NCI-H2029 (cell line): ENCODE measurements around the gene CAMKK2.
"Not testable (repeated sequence)": the region's sequence is repeated elsewhere in the genome, so short reads cannot be mapped to it uniquely, and the experiment has no call there.

ENCODE experiments used
- DNase-seq: peaks from one replicate; lab custom pipeline; 2025; lab: John Stamatoyannopoulos, UW

The CAMKK2 gene

DNA sequence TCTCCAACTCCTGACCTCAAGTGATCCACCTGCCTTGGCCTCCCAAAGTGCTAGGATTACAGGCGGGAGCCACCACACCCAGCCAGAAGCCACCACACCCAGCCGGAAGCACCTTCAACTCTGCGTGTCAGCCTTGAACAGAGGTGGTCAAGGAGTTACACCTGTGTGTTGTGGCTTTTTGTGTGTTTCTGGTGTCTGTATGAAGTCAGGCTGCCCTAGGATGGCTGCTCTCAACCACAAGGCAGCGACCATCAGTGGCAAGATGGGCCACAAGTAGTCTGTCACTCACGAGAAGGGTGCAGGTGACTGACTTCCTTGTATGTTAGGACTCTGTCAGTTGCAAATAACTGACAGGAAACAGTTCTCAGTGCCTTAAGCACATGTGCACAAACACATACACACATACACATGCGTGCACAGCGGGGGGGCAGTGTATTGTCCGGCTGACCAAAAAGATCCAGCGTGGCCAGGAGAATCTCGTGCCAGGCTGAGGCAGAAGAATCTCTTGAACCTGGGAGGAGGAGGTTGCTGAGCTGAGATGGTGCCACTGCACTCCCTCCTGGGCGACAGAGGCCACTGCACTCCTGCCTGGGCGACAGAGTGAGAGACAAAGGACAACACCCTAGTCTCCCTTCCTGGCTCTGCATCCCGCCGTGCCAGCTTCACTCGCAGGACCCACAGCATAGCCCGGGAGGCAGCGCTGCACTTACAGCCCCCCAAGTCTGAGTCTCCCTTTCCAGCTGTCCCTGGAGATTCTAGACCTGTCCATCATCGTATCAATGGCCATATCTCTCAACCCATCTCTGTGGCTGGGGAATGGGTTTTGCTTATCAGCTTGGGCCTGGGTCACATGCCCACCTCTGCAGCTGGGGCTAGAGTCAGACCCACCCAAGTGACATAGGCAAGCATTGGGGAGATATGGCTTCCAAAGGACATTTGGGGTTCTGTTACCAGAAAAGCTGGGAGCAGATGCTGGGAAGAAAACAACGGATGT is 72.9 kb downstream of the CAMKK2 start:
- no peak for DNase-seq

DNA sequence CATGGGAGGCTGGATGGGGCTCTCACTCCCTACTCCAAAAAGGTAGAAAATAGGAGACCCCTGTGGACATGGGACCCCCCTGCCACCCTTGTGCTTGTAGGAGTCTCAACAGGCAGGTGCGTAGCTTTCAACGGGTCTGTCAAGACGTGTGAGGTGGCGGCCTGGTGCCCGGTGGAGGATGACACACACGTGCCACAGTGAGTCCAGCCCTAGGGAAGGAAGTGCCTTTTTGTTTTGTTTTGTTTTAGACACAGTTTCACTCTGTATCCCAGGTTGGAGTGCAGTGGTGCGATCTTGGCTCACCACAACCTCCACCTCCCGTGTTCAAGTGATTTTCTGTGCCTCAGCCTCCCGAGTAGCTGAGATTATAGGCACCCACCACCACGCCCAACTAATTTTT is 73.7 kb downstream of the CAMKK2 start:
- DNase-seq, result no peak

DNA sequence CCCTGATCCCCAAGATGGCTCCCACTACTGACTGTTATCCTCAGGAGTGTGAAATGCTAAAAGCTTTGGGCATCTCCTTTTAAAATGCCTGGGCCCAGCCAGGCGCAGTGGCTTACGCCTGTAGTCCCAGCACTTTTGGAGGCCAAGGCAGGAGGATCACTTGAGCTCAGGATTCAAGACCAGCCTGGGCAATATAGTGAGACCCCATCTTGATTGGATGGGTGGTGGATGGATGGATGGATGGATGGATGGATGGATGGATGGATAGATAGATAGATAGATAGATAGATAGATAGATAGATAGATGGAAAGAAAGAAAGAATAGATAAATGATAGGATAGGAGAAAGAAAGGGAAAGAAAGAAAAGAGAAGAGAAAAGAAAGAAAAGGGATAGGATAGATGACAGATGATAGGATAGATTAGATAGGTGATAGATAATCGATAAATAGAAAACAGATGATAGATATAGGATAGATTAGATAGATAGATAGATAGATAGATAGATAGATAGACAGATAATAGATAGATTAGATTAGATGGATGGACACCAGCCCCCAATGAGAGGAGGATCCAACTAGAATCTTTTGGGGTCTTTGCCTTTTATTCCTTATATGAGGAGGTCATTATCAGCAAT is 77.0 kb downstream of the CAMKK2 start:
- no peak for DNase-seq

DNA sequence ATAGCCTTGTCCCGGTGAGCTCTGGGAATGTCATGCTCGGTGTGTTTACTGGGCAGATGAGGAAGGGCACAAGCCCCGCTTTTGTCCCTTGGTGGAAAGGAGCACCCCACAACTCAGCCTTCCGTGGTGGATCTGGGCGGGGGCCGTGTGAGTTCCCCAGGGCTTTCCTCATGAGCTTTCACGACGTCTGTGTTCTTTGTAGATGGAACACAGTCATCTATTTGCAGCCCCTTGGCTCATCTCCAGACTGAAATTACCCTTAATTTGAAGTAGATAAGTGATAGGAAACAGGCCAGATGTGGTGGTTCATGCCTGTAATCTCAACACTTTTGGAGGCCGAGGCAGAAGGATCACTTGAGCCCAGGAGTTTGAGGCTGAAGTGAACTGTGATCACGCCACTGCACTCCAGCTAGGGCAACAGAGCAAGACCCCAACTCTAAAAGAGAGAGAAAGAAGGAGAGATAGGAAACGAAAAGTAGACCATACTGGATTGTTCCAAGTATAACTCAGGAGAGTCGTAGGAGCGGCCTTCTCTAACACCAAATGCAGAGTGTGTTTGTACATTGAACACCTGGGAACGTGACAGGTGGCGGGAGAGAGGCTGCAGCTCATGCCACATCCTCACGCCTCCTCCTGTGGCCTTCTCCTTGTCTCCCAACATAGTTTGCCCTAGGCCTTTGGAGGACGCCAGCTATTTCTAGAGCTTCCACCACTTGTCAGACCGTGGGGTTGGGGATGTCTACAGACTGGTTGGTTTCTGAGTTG is 77.7 kb downstream of the CAMKK2 start:
- no peak for DNase-seq

DNA sequence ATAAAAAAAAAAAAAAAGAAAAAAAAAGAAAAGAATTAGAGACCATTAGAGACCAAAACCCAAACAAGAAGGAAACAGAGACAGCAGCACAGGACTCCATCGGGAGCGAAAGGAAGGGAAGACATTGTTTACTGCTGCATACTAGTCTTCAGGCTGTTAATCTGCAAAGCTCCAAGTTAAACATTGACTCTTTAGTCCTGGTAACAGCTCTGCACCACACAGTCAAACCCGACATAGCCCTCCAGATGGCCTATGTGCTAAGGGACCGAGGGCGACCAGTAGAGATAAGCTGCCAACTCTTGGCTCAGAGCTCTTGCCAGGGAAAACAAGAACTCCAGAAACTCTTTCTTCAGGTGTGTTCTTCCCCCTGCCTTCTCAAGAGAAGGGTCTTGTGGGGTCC is 78.7 kb downstream of the CAMKK2 start:
- DNase-seq, result no peak

DNA sequence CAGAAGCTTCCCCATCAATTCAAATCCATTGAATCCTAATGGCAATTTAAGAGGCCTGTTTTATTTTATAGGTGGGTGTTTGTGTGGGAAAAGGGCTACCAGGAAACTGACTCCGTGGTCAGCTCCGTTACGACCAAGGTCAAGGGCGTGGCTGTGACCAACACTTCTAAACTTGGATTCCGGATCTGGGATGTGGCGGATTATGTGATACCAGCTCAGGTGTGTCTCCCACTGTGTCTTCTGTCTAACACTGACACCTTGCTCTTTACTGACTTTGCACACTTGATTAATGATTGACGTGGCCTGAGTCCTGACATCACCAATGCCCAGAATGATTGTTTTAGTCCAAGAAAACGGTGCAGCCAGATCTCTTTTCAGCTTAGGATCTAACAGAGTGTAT is 79.4 kb downstream of the CAMKK2 start:
- DNase-seq, result no peak

DNA sequence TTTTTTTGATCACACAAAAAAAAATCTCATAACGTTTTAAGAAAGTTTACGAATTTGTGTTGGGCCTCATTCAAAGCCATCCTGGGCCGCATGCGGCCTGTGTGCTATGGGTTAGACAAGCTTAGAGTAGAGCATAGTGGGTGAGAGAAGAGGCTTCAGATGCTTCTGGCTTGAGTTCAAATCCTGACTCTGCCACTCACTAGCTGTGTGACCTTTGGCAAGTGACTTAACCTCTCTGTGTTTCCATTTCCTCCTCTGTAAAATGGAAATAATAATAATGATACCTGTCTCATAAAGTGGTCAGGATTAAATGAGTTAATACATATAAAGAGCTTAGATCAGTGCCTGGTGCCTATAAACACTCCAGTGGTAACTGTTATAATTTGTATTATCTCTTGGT is 80.4 kb downstream of the CAMKK2 start:
- DNase-seq, result no peak

DNA sequence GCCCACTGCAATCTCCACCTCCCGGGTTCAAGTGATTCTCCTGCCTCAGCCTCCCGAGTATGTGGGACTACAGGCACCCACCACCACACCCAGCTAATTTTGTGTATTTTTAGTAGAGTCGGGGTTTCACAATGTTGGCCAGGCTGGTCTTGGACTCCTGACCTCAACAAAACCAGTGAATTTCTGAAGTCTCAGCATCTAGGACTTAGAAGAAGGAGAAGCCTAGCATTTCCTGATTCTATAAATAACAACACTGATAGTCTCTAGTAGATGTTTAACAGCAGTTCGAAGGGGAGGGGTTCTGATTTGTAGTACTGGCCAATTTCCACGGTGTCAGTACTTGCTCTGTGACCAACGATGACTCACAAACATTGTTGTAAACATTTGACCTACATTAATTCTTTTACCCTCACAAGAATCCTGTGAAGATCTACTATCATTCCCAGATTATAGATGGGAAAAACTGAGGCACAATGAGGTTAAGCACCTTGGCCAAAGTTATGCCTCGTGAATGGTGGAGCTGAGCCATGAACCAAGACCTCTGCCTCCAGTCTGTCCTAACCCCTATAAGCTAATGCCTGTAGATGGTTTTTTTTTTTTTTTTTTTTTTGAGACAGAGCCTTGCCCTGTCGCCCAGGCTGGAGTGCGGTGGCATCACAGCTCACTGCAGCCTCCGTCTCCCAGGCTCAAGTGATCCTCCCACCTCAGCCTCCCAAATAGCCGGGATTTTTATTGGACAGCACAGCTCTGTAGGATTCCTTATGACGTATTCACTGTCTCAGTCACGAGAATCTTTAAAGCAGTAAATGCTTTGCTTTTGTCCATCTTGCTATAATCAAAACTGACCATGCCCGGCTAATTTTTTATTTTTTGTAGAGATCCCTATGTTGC is 81.4 kb downstream of the CAMKK2 start:
- no peak for DNase-seq

DNA sequence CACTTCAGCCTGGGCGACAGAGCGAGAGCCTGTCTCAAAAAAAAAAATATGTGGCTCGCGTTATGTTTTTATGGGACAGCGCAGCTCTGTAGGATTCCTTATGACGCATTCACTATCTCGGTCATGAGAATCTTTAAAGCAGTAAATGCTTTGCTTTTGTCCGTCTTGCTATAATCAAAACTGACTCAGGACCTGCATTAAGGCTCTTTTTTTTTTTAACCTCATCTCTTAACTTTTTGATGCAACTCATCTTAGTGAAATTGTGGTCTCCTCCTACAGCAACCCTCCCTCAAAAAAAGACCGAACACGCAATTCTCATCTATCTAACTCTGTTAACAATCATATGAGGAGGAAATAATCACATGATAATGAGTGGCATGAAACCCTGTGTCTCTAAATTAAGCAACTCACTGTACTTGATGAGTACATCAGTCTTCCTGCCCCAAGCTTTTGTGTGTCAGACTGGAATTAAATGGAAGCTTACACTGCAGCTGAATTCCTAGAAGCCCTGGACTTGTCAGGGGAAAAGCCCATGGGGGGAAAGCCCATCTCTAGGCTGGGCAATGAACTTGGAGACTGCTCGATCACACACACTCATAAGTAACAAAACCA is 82.2 kb downstream of the CAMKK2 start:
- DNase-seq, result no peak

DNA sequence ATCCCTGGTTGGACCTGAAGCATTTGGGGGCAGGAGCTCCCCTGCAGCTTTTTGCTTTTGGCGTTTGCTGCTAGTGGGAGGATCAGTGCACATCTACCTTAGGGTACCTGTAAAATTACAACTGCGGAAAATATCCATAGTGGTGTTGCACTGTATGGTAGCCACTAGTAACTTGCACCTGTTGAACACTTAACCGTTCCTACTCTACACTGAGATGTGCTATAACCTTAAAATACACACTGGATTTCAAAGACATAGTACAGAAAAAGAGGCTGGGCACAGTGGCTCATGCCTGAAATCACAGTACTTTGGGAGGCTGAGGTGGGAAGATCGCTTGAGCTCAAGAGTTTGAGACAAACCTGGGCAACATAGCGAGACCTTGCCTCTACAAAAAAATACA is 83.6 kb downstream of the CAMKK2 start:
- no peak for DNase-seq

DNA sequence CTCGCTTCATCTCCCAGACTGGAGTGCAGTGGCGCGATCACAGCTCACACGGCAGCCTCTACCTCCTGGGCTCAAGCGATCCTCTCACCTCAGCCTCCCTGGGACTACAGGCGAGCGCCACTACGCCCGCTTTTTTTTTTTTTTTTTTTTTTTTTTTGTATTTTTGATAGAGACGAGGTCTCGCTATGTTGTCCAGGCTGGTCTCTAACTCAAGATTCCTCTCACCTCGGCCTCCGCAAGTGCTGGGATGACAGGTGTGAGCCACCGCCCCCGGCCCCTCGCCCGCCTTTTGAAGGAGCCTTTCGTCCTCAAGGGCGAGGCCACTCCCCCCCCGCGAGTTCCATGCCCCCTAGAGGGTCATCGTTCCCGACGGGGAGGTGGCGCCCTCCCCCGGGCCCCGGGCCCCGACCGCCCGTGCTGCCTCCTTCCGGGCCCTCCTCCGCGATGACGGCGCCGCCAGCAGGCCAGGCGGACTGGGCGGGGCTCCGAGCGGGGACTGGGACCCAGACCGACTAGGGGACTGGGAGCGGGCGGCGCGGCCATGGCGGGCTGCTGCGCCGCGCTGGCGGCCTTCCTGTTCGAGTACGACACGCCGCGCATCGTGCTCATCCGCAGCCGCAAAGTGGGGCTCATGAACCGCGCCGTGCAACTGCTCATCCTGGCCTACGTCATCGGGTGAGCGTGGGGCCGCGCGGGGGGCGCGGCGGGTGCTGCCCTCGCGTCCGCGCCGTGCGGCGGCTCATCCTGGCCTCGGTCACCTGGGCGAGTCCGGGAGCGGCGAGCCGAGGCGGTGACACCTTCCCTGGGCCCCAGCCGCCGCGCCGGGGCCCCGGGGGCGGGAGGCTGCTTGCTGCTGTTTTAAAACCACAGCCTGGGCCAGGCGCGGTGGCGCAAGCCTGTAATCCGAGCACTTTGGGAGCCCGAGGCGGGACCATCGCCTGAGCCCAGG is 86.6 kb downstream of the CAMKK2 start, which contains the start of gene P2RX4:
Gene P2RX4, plus strand, starts transcription at position 506 of the 949 bp plus-strand sequence. Its CDS starts 36 bp downstream, at position 542.
- DNase-seq, result peak; percentile 77

DNA sequence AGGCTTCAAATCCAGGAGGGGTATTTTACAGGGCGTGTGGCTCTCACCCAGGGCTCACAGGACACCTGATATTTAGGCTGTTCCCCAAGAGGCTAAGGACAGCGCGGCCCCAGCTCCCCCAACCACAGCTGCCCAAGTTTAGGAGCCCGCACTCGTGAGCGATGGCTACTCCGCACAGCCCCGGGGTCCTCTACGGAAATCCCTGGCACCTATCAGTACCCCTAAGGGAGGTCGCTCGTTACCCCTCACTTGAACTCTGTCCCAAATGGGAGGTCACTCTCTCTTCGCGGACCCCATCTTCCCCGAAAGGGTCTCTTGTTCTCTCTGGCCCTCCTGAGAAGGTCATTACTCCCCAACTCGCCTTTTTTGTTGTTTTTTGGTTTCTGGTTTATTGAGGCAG is 87.3 kb downstream of the CAMKK2 start:
- no peak for DNase-seq

DNA sequence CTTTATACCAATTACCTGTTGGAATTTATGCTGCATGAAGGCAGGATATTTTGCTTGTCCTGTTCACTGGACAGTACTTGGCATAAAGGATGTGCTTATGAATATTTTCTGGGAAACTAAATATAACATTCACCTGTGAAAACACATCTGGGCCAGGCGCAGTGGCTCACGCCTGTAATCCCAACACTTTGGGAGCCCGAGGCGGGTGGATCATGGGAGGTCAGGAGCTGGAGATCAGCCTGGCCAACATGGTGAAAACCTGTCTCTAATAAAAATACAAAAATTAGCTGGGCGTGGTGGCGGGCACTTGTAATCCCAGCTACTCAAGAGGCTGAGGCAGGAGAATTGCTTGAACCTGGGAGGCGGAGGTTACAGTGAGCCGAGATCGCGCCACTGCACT is 87.9 kb downstream of the CAMKK2 start:
- not testable (repeated sequence) for DNase-seq

DNA sequence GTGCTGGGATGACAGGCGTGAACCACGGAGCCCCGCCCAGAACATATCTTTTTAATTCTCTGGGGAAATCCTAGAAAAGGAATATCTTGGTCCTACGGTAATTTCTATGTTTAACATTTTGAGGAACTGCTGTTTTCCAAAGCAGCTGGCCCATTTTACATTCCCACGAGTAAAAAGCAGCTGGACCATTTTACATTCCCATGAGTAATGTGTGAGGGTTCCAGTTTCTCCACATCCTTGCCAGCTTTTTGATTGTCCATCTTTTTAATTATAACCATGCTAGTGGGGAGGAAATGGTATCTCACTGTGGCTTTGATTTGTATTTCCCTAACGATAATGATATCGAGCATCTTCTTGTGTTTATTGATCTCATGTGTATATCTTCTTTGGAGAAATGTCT is 91.0 kb downstream of the CAMKK2 start:
- DNase-seq, result no peak

DNA sequence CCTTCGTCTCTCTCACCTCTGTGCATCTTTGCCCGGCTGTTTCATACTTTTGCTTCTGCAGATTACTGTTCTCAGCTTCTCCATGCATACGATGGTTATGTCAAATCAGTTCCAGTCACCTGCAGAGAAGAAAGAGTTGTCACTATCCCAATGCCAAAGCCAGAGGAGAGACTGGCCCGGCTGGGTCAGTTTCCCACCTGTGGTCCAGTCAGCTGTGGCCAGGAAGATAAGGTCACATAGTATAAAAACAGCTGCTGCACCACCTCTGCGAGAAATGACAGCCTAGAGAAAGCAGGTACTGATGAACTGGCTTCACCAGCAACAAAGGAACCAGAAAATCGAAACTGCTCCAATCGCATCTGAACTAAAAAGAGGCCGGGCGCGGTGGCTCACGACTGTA is 93.0 kb downstream of the CAMKK2 start:
- DNase-seq, result no peak

DNA sequence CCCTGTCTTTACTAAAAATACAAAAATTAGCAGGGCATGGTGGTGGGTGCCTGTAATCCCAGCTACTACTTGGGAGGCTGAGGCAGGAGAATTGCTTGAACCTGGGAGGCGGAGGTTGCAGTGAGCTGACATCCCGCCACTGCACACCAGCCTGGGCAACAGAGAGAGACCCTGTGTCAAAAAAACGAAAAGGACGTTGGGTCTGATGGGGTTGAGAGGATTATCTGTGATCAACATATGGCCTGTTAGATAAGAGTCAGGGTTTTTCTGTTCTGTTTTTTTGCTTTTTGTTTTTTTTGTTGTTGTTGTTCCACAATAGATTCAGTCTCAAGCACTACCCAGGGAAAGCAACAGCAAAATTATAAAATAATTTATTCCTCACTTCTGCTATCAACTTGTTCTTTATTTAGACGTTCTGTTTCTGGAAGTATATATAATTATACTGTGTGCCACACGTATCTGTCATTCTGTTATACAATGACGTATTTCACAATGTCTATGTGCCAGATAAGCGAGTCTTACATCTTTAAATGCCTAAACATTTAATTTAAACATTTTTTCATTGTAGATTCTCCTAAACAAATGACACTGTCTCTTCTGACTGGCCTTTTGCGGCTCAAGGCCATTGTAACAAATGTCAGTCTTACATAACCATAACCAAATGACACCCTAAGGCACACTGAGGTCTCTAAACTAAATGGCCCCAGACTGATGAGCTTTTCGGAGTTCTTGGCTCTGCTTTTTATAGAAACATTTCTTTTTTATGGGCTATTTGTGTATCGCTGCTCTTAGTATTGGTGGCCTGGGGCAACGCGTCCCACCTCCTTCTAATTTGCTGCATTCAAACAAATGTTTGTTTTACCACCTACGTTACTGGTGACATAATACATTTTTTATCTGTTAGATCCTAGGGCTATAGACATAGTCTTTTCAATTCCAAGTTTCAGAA is 93.8 kb downstream of the CAMKK2 start:
- DNase-seq, result no peak

DNA sequence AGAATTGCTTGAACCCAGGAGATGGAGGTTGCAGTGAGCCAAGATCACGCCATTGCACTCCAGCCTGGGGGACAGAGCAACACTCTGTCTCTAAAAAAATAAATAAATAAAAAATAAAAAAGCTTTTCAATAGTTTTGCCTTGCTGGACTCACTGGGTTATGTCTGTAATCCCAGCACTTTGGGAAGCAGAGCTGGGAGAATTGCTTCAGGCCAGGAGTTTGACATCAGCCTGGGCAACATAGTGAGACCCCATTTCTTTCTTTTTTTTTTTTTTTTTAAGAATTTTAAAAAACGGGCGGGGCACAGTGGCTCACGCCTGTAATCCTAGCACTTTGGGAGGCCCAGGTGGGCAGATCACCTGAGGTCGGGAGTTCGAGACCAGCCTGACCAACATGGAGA is 95.4 kb downstream of the CAMKK2 start:
- DNase-seq, result not testable (repeated sequence)

DNA sequence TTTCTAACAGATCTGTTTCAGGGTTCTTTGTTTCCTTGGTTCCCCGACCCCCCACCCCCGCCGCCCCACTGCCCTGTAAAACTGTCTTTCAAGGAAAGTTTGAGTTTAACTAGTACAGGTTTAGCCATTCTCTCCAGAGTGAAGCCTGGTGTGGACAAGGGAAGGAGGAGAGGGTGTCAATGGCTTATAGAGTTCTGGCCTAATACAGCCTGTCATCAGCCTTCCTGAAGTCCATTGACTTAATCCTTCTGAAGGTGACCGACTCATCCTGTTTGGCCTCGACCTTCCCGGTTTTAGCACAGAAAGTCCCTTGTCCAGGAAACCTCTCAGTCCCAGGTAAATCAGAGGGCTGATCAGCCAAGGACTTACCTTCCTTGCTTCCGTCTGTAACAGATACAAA is 97.6 kb downstream of the CAMKK2 start:
- DNase-seq, result no peak

DNA sequence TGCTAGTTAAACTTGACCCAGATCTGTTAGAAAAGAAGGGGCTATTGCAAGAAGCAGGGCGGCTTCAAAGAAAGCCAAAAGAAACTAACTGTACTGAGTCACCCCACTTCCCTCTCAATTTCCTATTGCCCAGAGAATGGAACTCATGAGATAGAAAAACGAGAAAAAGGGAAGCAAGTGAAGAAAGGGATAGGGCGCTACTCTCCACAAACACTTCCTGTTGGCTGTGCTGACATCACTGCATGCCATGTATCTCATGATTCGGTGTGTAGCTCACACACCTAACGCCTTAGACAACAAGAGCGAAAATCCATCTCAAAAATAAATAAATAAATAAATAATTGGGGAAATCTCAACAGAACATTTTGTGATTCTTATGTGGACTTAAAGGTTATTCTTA is 99.6 kb downstream of the CAMKK2 start:
- DNase-seq, result no peak
